A549 (cell line): ENCODE results near the gene ZNF382. TPM values are rescaled to one million over a fixed set of nuclear protein-coding genes. Genes with fewer than 3 reads are reported as not detected.
"Not testable (repeated sequence)": the region's sequence is repeated elsewhere in the genome, so short reads cannot be mapped to it uniquely, and the experiment has no call there.

ENCODE experiments used
- ATAC-seq, 2 experiments: fragments of 200-7000 bp in 1 of 2; fragments of >200 bp in 1 of 2; cut with Nextera tagmentation in 1 of 2; cut with Tn5 transposase in 1 of 2; 3 replicates each; pipeline versions ENCODE4 v1.8.0 to v1.9.1; 2018 to 2020; ENCODE audit warnings: mild to moderate bottlenecking in 1 of 2, moderate library complexity in 1 of 2
- CTCF ChIA-PET: fragments of 300-600 bp; sonication (Branson Sonifier 250); formaldehyde crosslinking; extraction: SDS; loops from one replicate; lab custom pipeline; 2021; ENCODE audit warnings: antibody characterized with exemption, inconsistent platforms; lab: Yijun Ruan, JAX
- POLR2A ChIA-PET: fragments of 350-600 bp; formaldehyde crosslinking; extraction: SDS; loops from one replicate; lab custom pipeline; 2021; ENCODE audit warnings: antibody characterized with exemption, inconsistent platforms; lab: Yijun Ruan, JAX
- DNase-seq, 2 experiments: peaks; one replicate each; pipeline versions ENCODE4 v3.0.0 to v3.0.0-alpha.2; 2011 to 2016; ENCODE audit warnings: low read depth in 1 of 2, low spot score in 1 of 2
- FAIRE-seq: peaks from 2 replicates; lab custom pipeline; 2011; peaks lifted over from hg19 to GRCh38; lab: Jason Lieb, UNC
- H3K27ac ChIP-seq, 2 experiments: fragments of >200 bp; sonication (Bioruptor Twin); formaldehyde crosslinking; 3 replicates each; pipeline ENCODE4 v1.5.1; 2016 to 2017
- H3K4me1 ChIP-seq: fragments of >200 bp; sonication (Bioruptor Twin); formaldehyde crosslinking; 3 replicates; pipeline ENCODE4 v1.6.1; 2016
- H3K4me2 ChIP-seq: fragments of >200 bp; sonication (Bioruptor Twin); formaldehyde crosslinking; 3 replicates; pipeline ENCODE4 v1.6.1; 2016
- H3K4me3 ChIP-seq: fragments of >200 bp; sonication (Bioruptor Twin); formaldehyde crosslinking; 3 replicates; pipeline ENCODE4 v1.5.1; 2016
- H3K9me3 ChIP-seq: fragments of >200 bp; sonication (Bioruptor Twin); formaldehyde crosslinking; 3 replicates; pipeline ENCODE4 v1.6.1; 2016
- BHLHE40 ChIP-seq: IDR thresholded peaks from 2 replicates; pipeline ENCODE4 v1.6.1; 2012; ENCODE audit warnings: low read depth, low read length, inconsistent platforms
- E2F6 ChIP-seq: IDR thresholded peaks from 2 replicates; pipeline ENCODE4 v1.6.1; 2012; ENCODE audit warnings: low read depth, borderline replicate concordance
- FOXS1 ChIP-seq: fragments of 250-450 bp; sonication (Bioruptor Pico); IDR thresholded peaks from 2 replicates; pipeline ENCODE4 v1.5.0; 2020; ENCODE audit warnings: mild to moderate bottlenecking, moderate library complexity
- GATA3 ChIP-seq: IDR thresholded peaks from 2 replicates; pipeline ENCODE4 v1.6.1; 2012; ENCODE audit warnings: borderline replicate concordance
- HDAC2 ChIP-seq: fragments of 200-600 bp; sonication (generic); IDR thresholded peaks from 2 replicates; pipeline ENCODE4 v1.6.1; 2016
- HMGXB4 ChIP-seq: fragments of 250-450 bp; sonication (Bioruptor Pico); IDR thresholded peaks from 2 replicates; pipeline ENCODE4 v1.5.0; 2021; ENCODE audit warnings: mild to moderate bottlenecking, moderate library complexity, borderline replicate concordance
- KDM5A ChIP-seq: fragments of 200-600 bp; sonication (generic); IDR thresholded peaks from 2 replicates; pipeline ENCODE4 v1.6.1; 2016; ENCODE audit warnings: antibody characterized with exemption, mild to moderate bottlenecking
- PBX3 ChIP-seq: IDR thresholded peaks from 2 replicates; pipeline ENCODE4 v1.6.1; 2012
- RCOR1 ChIP-seq: fragments of 150-350 bp; IDR thresholded peaks from 2 replicates; pipeline ENCODE4 v1.6.1; 2014; ENCODE audit warnings: antibody characterized with exemption, low read length, low read depth
- RNF2 ChIP-seq: fragments of 200-600 bp; sonication (generic); IDR thresholded peaks from 2 replicates; pipeline ENCODE4 v1.6.1; 2016; ENCODE audit warnings: low read depth, mild to moderate bottlenecking, antibody characterized with exemption, moderate library complexity, borderline replicate concordance
- SREBF2 ChIP-seq: fragments of 450-650 bp; IDR thresholded peaks from 2 replicates; pipeline ENCODE4 v1.6.1; 2014; ENCODE audit warnings: mild to moderate bottlenecking, moderate library complexity
- TFCP2L1 ChIP-seq: fragments of 250-450 bp; sonication (Bioruptor Pico); IDR thresholded peaks from 2 replicates; pipeline ENCODE4 v1.5.0; 2021; ENCODE audit warnings: mild to moderate bottlenecking
- ZFP36 ChIP-seq: fragments of 450-650 bp; IDR thresholded peaks from 2 replicates; pipeline ENCODE4 v1.6.1; 2014; ENCODE audit warnings: borderline replicate concordance; ENCODE audit not compliant: partially characterized antibody
- WGBS: methylation state at CpG from one replicate; pipeline ENCODE4 v1.1.6; 2017; ENCODE audit errors: missing lambda C conversion rate; 5-methylcytosine and 5-hydroxymethylcytosine counted together
- polyA plus RNA-seq, 4 experiments: library from polyadenylated mRNA; depleted of rRNA in 3 of 4; stranded (reverse); fragments of >200 nt; fragmentation: RNase III in 1 of 4; extraction: RNeasy Plus Mini Kit Qiagen cat#74134 plus additional on column Dnase treatment in 1 of 4; gene quantifications; 2 replicates in 3 of 4; 3 replicates in 1 of 4; pipeline ENCODE4 v1.2.3, GENCODE V29; 2011 to 2017

ZNF382 gene
- polyA plus RNA-seq, 2 of the 4 experiments (the other 2 are of a cell fraction): 0.08 to 0.30 TPM

- TF ChIP-seq HMGXB4 (CRISPR knock-in tag) (no peak), FOXS1 (CRISPR knock-in tag) (no peak), BHLHE40 (no peak)
Measured at GRCh38 chr19:36579255-36579654, 25.9 kb upstream of the ZNF382 start (continued).

GRCh38 chr19:36602681-36603080 lies 2.4 kb upstream of the ZNF382 start:
- POLR2A ChIA-PET, FAIRE-seq, H3K4me1 ChIP-seq, H3K4me2 ChIP-seq, H3K27ac ChIP-seq, H3K4me3 ChIP-seq, DNase-seq, ATAC-seq: not testable (repeated sequence)
- 51% methylated on average over 10 of the region's 10 CpGs for WGBS
- H3K9me3 ChIP-seq: peaks cover 81% of the 10 kb centered on the region
- CTCF ChIA-PET: interaction anchor here (0.6 to 1.5 kb wide), 2 partner anchors 14 to 54 kb away, joined by 3 to 4 read pairs; no protein-coding TSS in a partner anchor

GRCh38 chr19:36604656-36605100 lies 435 bp upstream of the ZNF382 start:
- DNase-seq (no peak), ATAC-seq (no peak), FAIRE-seq (no peak)
- 47% methylated on average over 17 of the region's 21 CpGs for WGBS
- TF ChIP-seq E2F6 (no peak), PBX3 (no peak), HMGXB4 (CRISPR knock-in tag) (no peak), TFCP2L1 (CRISPR knock-in tag) (no peak), SREBF2 (no peak), HDAC2 (no peak), KDM5A (no peak), ZFP36 (no peak), RNF2 (no peak), RCOR1 (no peak)
- no peak overlapping the region for H3K4me2 ChIP-seq
- H3K27ac ChIP-seq: no peak overlapping the region
- POLR2A ChIA-PET: no interaction called here
- CTCF ChIA-PET: interaction anchor here (1.1 kb wide), 1 partner anchor 12 kb away, joined by 3 read pairs; no protein-coding TSS in a partner anchor
- H3K9me3 ChIP-seq: peaks cover 83% of the 10 kb centered on the region
- no peak overlapping the region for H3K4me3 ChIP-seq
- H3K4me1 ChIP-seq: no peaks in the 10 kb centered on the region

GRCh38 chr19:36605877-36606478 lies 865 bp downstream of the ZNF382 start:
- FAIRE-seq: no peak
- ATAC-seq: no peak
- no peak overlapping the region for H3K4me2 ChIP-seq
- POLR2A ChIA-PET: no interaction called here
- no peak for DNase-seq
- H3K27ac ChIP-seq: no peak overlapping the region
- CTCF ChIA-PET: no interaction called here
- peaks cover 87% of the 10 kb centered on the region for H3K9me3 ChIP-seq
- no peak overlapping the region for H3K4me3 ChIP-seq
- H3K4me1 ChIP-seq: no peaks in the 10 kb centered on the region
- 9% methylated on average over 1 of the region's 1 CpG for whole genome bisulfite sequencing
- no peak for TF ChIP-seq GATA3
